Esophagus muscularis mucosa (tissue), 3 donors: ENCODE data around the gene PLAC1.

Experiments used
- POLR2A ChIP-seq: fragments of 450-650 bp; IDR thresholded peaks from one replicate; pipeline ENCODE4 v1.6.1; 2017; ENCODE audit warnings: antibody characterized with exemption, moderate library complexity, mild to moderate bottlenecking, low read depth
- POLR2AphosphoS5 ChIP-seq, 2 donors: sonication (generic); formaldehyde crosslinking; IDR thresholded peaks; one replicate each; pipeline ENCODE4 v1.6.1; 2017; ENCODE audit warnings: antibody characterized with exemption in 2 of 2
- TF ChIP-seq, protein P1 (sequence below), 3 experiments: fragments of 200-600 bp in 2 of 3; fragments of 450-650 bp in 1 of 3; sonication (generic) in 2 of 3; IDR thresholded peaks; one replicate each; pipeline ENCODE4 v1.5.1; 2017 to 2019; ENCODE audit warnings: antibody characterized with exemption in 3 of 3, mild to moderate bottlenecking in 2 of 3, moderate library complexity in 1 of 3

- TF ChIP-seq, protein P1, sequence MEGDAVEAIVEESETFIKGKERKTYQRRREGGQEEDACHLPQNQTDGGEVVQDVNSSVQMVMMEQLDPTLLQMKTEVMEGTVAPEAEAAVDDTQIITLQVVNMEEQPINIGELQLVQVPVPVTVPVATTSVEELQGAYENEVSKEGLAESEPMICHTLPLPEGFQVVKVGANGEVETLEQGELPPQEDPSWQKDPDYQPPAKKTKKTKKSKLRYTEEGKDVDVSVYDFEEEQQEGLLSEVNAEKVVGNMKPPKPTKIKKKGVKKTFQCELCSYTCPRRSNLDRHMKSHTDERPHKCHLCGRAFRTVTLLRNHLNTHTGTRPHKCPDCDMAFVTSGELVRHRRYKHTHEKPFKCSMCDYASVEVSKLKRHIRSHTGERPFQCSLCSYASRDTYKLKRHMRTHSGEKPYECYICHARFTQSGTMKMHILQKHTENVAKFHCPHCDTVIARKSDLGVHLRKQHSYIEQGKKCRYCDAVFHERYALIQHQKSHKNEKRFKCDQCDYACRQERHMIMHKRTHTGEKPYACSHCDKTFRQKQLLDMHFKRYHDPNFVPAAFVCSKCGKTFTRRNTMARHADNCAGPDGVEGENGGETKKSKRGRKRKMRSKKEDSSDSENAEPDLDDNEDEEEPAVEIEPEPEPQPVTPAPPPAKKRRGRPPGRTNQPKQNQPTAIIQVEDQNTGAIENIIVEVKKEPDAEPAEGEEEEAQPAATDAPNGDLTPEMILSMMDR (IDR thresholded peaks at IDR 0.05), result no peak
- TF ChIP-seq POLR2A (no peak), POLR2AphosphoS5 (IDR thresholded peaks at IDR 0.05) (no peak)
Observed at GRCh38 chrX:134688839-134689238, 30.6 kb upstream of the PLAC1 start.
